HPDE6-E6E7 (cell line): ENCODE results near the gene PALMD.

Source experiments
- DNase-seq: peaks from one replicate; pipeline ENCODE4 v3.0.0; 2011; ENCODE audit warnings: missing footprints; ENCODE audit errors: extremely low spot score

PALMD gene

DNA sequence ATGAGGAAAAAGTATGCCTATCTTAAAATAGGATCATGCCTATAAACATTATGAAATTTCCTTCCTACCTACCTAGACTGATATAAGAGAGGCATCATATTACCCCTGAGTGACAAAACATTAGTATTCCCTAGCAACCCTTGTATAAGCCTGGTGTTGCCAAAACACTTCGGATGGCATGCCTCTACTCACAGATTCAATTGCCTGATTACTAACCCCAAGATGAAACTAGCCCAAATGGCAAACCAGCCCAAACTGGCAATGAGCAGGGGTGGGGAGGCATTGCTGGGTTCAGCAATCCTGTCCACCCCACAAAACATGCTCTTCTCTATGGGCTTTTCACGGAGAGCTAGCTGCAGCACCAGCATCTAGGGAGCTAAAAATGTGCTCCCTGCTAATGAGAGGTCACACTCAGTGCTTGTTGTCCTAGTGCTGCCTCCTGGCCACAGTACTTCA is 13.9 kb downstream of the PALMD start:
- DNase-seq, result peak; percentile 78

- DNase-seq, result no peak
Measured at GRCh38 chr1:99660496-99660895, 14.6 kb downstream of the PALMD start.

DNA sequence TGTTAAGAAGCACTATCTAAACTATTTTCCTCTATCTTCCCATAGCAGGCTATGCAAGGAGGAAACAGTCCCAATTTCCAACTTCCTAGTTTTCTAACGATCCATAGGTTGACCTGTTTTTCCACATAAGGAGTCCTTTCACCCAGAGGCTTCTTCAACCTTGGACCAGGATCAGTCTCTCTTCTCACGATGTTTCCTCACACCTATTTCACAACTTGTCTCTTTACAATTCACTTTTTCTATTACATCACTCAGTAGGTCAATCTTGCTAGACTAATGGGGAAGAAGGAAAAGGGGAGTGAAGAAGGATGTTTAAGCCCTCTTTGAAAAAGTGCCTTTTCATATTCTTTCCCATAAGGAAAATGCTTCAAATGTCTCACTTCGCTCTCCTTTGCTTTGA is 15.9 kb downstream of the PALMD start:
- DNase-seq, result no peak

GRCh38 chr1:99662539-99663080 is 16.7 kb downstream of the PALMD start:
- no peak for DNase-seq

- no peak for DNase-seq
Measured at GRCh38 chr1:99663501-99663900, 17.6 kb downstream of the PALMD start.

DNA sequence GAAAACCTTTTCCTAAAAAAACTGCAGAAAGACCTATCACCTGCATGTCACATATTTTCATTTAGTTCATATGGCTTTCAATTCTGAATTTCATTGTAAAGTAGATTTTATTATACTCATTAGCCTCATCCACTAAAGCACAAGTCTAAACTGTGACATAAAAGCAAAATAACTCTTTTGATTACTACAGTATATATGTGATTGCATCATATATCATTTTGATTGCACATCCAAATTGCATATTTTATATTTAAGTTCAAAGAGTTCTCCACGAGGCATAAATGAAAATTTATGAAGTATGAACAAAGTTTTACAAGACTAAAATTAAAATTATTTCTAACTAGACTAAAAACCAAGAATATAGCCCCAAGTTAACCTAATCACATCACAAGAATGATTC is 19.3 kb downstream of the PALMD start:
- DNase-seq, result no peak

DNA sequence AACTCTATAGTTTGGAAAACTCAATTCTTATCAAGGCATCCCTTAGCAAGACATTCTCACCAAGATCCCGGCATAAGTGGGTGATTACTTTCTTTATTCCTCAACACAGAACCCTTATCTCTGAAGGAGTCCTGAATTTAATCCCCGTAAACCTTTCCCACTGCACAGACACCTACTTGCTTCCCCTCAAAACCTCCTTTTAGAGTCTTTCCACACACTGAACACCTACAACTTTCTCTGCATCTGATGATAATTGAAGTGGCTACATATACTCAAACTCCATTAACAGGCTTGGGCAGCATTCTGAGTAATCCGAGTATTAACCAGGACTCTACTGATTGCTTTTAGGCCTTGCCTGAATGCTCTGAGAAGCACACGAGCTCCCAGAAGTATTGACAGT is 23.5 kb downstream of the PALMD start:
- no peak for DNase-seq

DNA sequence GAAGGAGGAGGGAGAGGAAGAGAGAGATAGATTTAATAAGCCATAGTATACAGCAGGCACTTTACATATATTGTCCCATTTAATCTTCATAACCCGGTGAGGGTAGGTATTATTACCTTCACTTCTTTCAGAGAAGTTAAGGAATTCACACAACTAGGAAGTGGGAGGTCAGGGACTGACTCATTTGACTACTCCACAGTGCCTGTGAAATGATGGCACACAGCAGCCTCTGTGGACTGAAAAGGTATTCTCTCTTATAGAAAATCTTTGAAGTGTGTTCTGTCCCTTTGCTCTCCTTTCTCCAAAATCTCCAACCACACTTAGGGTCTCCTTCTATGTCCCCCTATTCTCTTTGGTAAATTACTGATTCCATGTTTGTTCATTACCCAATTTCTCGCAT is 23.9 kb downstream of the PALMD start:
- DNase-seq, result no peak

- DNase-seq, result no peak
Measured at GRCh38 chr1:99670583-99670982, 24.7 kb downstream of the PALMD start.

DNA sequence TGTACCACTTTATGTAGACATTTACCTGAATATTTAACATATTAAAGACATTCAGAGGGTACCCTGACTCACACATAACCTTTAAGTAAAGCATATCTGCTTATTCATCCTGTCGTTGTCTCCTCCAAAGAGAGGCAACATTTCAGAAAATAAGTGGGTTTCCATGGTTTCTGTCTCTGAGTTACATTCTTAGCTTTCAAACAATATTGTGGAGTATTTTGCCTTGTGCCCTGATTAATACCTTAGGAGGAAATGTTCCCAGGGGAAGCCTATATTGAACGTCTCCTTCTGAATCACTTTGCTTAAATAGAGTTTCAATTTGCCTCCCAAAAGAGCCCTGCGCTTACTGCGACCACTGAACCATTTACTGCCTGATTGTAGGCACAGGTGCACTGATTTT is 26.1 kb downstream of the PALMD start:
- DNase-seq, result no peak

- DNase-seq, result no peak
Measured at GRCh38 chr1:99672530-99673213, 26.8 kb downstream of the PALMD start.

- no peak for DNase-seq
Measured at GRCh38 chr1:99673315-99673714, 27.4 kb downstream of the PALMD start.

- no peak for DNase-seq
Measured at GRCh38 chr1:99674115-99675064, 28.5 kb downstream of the PALMD start.

GRCh38 chr1:99675292-99675691 is 29.4 kb downstream of the PALMD start:
- no peak for DNase-seq

- no peak for DNase-seq
Measured at GRCh38 chr1:99675994-99676393, 30.1 kb downstream of the PALMD start.

DNA sequence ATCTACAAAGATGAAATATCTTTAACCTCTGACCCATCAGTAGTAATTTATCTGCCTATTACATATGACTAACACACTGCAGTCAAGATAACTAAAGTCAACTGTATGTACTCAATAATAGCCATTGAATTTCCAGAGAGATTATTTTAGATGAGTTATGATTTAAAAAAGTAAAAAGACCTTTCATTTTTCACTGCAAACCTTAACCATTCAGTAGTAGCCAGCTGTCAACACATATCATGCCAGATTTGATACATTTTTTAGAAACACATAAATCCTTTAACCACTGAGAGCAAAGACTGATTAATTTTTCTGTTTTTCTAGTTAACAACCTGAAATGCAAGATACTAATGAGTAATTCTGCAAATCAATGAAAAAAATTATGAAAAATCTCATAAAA is 31.0 kb downstream of the PALMD start:
- no peak for DNase-seq

DNA sequence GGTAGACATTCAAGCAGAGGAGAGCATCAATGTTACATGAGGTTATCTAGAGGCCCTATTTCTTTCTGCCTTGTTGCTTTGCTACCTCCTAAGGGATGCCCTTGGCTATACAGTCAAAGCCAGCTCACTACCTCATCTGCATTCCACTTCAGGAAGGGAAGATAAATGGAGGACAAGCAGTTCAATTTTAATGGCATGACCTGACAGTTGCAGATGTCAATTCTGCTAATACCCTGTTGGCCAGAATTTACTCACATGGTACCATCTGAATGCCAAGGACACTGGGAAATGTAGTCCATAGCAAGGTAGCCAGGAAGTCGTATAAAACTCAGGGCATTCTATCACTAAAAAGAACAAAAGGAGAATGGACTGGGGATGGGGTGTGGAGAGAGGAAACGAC is 31.5 kb downstream of the PALMD start:
- DNase-seq, result no peak

GRCh38 chr1:99680270-99680669 is 34.4 kb downstream of the PALMD start:
- no peak for DNase-seq

DNA sequence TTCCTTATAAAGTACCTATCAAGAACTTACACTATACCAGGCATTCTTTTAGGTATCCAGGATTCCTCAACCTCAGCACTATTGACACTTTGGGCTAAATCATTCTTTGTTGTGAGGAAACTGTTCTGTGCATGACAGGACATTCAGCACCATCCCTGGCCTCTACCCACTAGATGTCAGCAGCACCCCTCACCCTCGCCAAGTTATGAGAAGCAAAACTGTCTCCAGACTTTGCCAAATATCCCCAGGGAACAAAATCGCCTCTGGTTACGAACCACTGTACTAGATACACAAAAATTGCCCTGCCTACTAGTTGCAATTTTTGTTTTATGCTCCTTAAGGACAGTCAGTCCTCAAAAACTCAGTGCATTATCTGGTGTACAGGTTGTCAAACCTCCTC is 35.7 kb downstream of the PALMD start:
- DNase-seq, result no peak

GRCh38 chr1:99682291-99682751 is 36.4 kb downstream of the PALMD start:
- peak; percentile 61 for DNase-seq

DNA sequence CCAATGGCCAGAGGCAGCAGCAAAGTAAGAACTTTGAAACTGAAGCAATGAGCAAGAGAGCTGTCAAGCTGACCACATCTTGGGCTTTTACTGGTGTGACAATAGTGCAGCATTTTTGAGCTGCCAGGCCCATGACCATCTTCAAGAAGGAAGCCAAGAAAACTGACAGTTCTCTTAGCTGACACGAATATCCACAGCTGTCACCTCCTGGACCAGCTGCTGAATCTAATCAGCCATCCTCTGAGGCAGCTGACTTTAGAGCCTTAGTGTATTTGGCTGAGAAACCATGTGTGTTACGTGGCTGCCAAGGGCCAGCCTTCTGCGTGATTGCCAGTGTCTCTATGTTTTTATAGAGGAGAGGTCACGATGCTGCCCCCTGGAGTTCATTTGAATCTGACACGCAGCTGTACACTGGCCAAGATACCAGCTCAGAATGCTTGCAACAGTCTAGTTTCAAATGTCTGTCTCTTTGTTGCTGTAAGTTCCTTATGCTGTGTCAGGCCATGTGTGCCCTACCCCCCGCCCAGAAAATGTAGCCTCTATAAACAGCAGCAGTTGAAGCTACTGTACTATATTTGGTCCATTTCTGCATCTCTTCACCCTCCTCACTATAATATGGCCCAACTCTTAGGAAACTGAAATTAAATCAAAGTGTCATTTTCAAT is 39.7 kb downstream of the PALMD start:
- DNase-seq, result peak; percentile 31

GRCh38 chr1:99691175-99691574 is 45.3 kb downstream of the PALMD start:
- no peak for DNase-seq
